ENCODE results near the gene CFAP91.

CFAP91 gene

GRCh38 chr3:119697394-119697793, 5.4 kb upstream of the CFAP91 start:
- TF ChIP-seq CTCF (IDR thresholded peaks at IDR 0.05; ENCODE audit: borderline replicate concordance, control extremely low read depth, extremely low read depth, insufficient read depth, missing control alignments): no peak
- in situ Hi-C loops (cut with MboI; ENCODE audit: low sequenced_read_pairs, unreplicated experiment): loop anchor here (25.0 kb wide), 1 partner anchor 410 kb away; the partner anchor contains the start of gene ARHGAP31

GRCh38 chr3:119700269-119700919, 2.4 kb upstream of the CFAP91 start:
- in situ Hi-C loops (cut with MboI; ENCODE audit: low sequenced_read_pairs, unreplicated experiment): no loop called here
- no peak for TF ChIP-seq CTCF (IDR thresholded peaks at IDR 0.05; ENCODE audit: borderline replicate concordance, control extremely low read depth, extremely low read depth, insufficient read depth, missing control alignments)
- peak; percentile 42 for DNase-seq (ENCODE audit: low spot score)

More at GRCh38 chr3:119697394-119697793, 5.4 kb upstream of the CFAP91 start:
- no peak for DNase-seq (ENCODE audit: low spot score)

- in situ Hi-C loops (cut with MboI; ENCODE audit: low sequenced_read_pairs, unreplicated experiment): no loop called here
- TF ChIP-seq CTCF (IDR thresholded peaks at IDR 0.05; ENCODE audit: borderline replicate concordance, control extremely low read depth, extremely low read depth, insufficient read depth, missing control alignments): no peak
- no peak for DNase-seq (ENCODE audit: low spot score)
These were observed 1.7 kb upstream of the CFAP91 start for GRCh38 chr3:119700920-119701734.

- no peak for TF ChIP-seq CTCF (IDR thresholded peaks at IDR 0.05; ENCODE audit: borderline replicate concordance, control extremely low read depth, extremely low read depth, insufficient read depth, missing control alignments)
- in situ Hi-C loops (cut with MboI; ENCODE audit: low sequenced_read_pairs, unreplicated experiment): no loop called here
- DNase-seq (ENCODE audit: low spot score): no peak
These were observed 1.2 kb downstream of the CFAP91 start for GRCh38 chr3:119703820-119704531.

- no peak for DNase-seq (ENCODE audit: low spot score)
- TF ChIP-seq CTCF (IDR thresholded peaks at IDR 0.05; ENCODE audit: borderline replicate concordance, control extremely low read depth, extremely low read depth, insufficient read depth, missing control alignments): no peak
- in situ Hi-C loops (cut with MboI; ENCODE audit: low sequenced_read_pairs, unreplicated experiment): no loop called here
These were observed 12.3 kb downstream of the CFAP91 start for GRCh38 chr3:119715105-119715504.

- no peak for TF ChIP-seq CTCF (IDR thresholded peaks at IDR 0.05; ENCODE audit: borderline replicate concordance, control extremely low read depth, extremely low read depth, insufficient read depth, missing control alignments)
- in situ Hi-C loops (cut with MboI; ENCODE audit: low sequenced_read_pairs, unreplicated experiment): no loop called here
- DNase-seq (ENCODE audit: low spot score): no peak
These were observed 14.2 kb downstream of the CFAP91 start for GRCh38 chr3:119716998-119717397.
